GM19463 (cell line): ENCODE data around the gene RGMA.
A peak's percentile ranks its signal among the peaks of the same experiment; 100 is the strongest.

ENCODE experiments used
- ATAC-seq: cut with Tn5 transposase; IDR thresholded peaks from one replicate; pipeline ENCODE4 v1.9.1; 2021; ENCODE audit warnings: mild to moderate bottlenecking, moderate library complexity; ENCODE audit not compliant: unreplicated experiment

The RGMA gene

DNA sequence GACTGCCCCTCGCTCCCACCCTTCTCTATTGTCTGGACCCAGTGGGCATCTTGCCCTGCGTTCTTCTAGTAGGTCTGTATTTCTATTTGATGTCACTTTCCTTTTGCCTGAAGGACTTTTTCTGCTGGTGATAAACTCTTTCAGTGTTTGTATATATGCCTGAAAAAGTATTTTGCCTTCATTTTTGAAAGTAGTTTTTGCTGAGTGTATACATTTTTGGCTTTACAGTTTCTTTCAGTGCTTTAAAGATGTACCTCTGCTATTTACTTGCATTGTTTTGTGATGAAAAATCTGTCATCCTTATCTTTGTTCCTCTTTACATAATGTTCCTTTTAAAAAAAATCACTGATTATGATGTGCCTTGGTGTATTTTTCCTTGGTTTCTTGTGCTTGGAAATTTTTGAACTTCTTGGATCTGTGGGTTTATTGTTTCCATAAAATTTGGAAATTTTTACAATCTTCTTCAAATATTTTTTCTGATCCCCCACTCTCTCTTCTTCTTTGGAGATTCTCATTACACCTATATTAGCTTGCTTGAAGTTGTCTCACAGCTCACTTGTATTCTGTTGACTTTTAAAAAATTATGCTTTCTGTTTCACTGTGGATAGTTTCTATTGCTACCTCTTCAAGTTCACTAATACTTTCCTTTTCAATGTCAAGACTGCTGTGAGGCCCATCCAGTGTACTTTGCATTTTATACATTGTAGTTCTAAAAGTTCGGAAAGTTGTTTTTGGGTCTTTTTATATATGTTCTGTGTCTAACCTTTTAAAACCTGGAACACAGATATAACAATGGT lies 67.8 kb downstream of the RGMA start:
- ATAC-seq: peak; percentile 65

DNA sequence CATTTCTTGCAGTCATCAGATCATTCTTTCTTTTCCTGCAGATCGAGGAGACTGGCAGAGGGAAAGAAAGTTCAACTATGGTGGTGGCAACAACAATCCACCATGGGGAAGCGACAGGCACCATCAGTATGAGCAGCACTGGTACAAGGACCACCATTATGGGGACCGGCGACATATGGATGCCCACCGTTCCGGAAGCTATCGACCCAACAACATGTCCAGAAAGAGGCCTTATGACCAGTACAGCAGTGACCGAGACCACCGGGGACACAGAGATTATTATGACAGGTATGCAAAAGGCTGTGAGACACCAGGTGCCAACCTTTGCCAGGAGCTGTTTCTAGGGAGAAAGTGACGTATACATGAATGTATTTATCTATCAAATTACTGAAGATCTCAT lies 69.0 kb downstream of the RGMA start:
- no peak for ATAC-seq

DNA sequence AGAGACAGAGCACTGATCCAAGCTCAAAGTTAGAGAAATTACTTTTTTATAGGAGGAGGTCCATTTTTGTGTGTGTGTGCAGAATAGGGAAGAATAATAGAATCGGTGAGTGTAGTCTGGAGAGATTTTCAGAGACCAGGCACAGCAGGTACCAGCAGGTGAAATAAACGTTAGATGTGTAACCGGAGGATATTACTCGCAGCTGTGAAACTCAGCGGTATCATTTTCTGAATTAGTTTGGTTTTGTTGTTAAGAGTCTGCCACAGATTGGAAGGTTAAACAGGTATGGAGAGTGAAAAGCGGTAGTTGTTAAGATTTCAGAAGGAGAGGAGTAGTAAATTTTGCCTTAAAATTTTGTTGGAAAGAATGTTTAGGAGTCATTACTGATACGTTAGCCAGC lies 69.9 kb downstream of the RGMA start:
- no peak for ATAC-seq

DNA sequence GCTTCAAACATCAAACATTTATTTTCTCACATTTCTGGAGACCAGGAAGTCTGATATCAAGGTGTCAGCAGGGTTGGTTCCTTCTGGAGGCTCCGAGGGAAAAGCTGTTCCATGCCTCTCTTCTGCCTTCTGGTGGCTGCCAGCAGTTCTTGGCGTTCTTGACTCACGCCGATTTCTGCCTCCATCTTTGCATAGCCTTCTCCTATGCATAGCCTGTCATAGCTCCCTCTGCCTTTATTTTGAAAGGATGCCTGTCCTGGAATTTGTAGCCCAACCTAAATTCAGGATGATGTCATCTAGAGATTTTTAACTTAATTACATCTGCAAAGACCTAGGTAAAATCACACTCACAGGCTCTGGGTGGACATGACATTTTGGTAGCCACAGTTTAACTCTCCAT lies 70.4 kb downstream of the RGMA start:
- no peak for ATAC-seq

DNA sequence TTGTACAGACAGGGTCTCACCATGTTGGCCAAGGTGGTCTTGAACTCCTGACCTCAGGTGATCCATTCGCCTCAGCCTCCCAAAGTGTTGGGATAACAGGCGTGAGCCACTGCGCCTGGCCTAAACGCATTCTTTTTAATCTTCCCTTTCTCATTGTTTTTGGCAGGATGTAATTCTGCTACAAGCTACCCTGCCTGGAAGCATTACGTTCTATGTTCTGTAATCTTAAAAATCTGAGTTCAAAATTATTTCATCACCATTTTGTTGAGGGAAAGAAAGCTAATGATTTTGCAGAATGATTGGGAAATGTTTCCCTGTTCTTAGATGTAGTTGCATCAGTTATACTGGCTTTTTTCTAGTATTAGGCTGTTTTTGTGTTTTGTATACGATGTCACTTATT lies 71.5 kb downstream of the RGMA start:
- no peak for ATAC-seq

DNA sequence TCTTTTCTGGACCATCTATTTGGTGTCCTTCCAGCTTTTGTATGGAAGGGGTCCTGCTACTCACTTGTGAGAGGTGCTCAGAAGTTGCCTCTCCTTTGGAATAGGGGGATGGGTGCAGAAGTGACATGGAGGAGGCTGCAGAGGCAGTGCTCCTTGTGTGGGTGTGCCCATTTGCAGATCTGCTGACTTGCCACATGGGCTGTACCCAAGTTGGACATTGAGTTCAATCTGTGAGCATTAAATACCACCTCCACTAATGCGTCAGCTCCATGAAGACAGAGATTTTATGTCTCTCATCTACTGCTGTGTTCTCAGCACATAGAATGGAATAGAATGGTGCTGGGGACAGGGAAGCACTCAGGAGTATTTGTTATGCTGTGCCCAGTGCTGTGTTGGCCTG lies 76.2 kb downstream of the RGMA start:
- no peak for ATAC-seq

DNA sequence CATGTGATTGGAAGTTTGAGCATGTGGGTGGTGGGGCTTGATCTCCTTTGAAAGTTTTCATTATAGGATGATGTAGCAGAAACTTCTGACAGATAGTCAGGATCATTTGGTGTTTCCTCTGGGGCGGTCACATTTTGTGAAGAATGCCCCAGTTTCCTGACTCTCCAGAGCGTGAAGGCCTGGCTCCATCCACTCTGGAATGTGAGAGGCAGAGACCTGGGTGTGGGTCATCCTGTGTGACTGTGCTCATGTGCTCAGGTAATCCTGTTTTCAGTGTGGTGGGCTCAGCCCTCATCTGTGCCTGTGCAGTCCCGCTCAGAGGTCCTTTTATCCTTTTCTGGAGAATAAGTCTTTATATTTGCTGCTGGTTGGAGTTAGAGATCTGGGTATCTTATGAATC lies 81.0 kb downstream of the RGMA start:
- no peak for ATAC-seq

DNA sequence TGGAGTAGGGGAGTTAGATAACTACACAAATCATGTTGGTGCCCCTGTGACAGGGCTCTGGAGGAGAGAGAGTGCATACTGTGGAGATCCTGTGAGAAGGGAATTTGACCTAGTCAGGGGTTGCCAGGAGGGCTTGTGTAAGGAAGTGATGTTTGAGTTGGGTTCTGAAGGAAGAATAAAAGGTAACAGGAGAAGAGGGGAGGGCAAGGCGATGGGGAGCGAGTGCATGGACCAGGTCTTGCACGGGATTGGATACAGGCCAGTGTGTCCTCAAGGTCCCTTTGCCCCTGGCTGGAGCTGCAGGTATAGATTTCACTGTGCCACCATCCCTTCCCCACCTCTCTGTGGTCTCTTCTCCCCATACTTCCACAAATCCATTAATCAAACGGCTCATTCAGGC lies 83.9 kb downstream of the RGMA start:
- no peak for ATAC-seq

DNA sequence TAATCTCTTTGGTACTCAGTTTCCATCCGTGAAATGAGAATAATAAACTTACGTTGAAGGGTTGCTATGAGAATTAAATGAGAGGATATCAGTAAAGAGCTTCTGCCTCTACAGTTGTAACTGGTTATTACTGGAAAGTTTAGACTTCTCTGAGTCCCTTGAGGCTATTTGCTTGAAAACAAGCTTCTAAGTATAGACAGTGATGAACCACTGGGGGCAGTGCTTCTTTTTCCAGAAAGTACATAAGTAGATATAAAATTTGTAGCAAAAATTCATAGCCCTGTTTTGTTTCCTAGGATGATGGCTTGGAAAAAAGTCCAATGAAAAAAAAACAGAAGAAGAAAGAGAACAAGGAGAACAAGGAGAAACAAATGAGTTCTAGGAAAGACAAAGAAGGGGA lies 87.1 kb downstream of the RGMA start:
- ATAC-seq: no peak

DNA sequence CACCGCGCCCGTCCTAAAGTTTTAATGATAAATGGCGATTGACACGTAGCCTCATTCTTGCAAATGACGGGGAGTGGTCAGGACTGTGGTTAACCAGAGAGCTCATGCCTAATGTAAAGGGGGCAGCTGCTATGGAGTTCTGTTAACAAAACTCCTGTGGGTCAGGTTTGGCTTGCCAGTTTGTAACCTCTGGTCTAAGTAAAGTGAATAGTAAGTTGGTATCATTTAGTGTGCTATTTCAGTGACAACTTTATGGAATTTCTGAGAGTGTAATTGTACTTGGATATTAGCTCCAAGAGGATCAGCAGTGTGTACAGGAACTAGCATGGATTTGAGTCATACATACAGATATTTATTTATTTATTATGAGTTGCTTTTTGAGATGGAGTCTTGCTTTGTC lies 87.9 kb downstream of the RGMA start:
- ATAC-seq: no peak

DNA sequence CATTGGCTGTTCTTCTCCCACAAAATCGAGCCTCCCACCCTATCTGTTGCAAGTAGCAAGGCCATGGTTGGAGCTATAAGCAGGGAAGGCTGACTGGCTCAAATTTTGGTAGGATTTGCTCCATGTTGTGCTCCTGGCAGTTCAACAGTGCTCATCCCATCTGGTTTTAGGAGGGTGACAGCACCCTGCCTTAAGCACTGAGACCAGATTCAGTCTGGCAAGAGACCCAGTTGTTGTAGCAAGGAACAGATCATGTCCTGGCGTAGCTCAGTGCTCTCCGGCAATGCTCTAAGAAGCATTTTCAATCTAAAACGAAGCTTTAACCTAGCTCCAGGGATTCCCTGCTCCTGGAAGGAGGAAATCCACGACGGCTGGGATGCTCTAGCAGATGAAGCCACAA lies 91.2 kb downstream of the RGMA start:
- ATAC-seq: no peak

DNA sequence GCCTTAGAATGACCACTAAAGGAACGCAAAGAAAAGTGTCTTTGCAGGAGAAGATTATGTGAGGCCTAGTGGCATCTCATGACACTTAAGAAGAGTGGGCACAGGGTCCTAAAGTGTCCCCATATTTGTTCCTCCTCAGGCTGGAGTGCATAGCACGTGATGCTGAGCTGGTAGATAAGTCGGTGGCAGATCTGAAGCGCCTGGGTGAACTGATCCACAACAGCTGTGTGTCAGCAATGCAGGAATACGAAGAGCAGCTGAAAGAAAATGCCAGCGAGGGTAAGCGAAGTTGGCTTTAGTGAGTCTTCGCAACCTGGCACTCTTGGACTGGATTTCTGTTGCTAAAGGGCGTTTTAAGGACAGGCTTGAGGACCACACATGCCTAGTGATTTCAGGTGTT lies 96.3 kb downstream of the RGMA start:
- ATAC-seq: no peak

DNA sequence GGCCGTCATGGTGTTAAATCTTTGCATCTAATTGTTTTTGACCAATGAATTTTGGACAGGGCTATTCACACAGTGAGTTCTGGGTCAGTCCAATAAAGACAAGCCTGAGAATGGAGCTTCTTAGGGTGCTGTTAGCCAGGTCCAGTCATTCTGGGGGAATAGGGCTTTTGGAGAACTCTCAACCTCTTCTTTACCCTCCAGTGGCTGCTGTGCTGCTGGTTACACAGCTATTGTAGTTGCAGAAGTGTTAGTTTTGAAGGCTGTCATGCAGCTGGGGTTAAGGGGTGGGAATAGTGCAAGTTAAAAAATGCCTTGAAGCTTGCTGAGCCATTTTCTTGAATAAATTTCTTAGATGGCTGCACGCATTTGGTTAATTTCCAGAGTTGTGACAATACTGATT lies 99.0 kb downstream of the RGMA start:
- no peak for ATAC-seq

DNA sequence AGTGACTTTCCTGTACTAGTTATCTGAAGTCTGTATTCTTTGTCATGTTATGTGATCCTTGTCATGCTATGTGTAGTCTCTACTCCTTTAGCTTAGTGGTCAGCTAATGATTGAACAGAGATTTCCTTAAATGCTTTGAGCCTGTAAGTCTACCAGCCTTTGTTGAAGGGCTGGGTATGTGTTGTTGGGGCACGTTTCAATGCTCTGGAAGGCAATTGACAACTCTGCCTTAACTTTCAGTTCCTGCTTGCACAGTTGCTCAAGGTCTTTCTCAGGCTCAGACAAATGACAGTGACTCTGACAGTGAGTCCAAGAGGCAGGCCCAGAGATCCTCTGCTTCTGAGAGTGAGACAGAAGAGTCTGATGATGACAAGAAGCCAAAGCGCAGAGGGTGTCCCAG lies 99.5 kb downstream of the RGMA start:
- ATAC-seq: peak; percentile 93
